Left ventricle myocardium inferior (tissue), 1 donor: ENCODE measurements around the gene PIK3CA. TPM values are rescaled to one million over a fixed set of nuclear protein-coding genes. Genes with fewer than 3 reads are reported as not detected.
"Not testable (repeated sequence)": the region's sequence is repeated elsewhere in the genome, so short reads cannot be mapped to it uniquely, and the experiment has no call there.

Experiments used
- DNase-seq: peaks from one replicate; pipeline ENCODE4 v3.0.0-alpha.2; 2020
- H3K27ac ChIP-seq: fragments of 200-600 bp; replicated peaks from 2 replicates; pipeline ENCODE4 v1.8.0; 2021
- H3K27me3 ChIP-seq: fragments of 200-600 bp; 2 replicates; pipeline ENCODE4 v1.8.0; 2021; ENCODE audit warnings: low read depth
- H3K36me3 ChIP-seq: fragments of 200-600 bp; 2 replicates; pipeline ENCODE4 v1.8.0; 2021
- H3K4me1 ChIP-seq: fragments of 200-600 bp; 2 replicates; pipeline ENCODE4 v1.8.0; 2021
- H3K4me3 ChIP-seq: fragments of 200-600 bp; 2 replicates; pipeline ENCODE4 v1.8.0; 2021; ENCODE audit warnings: mild to moderate bottlenecking, moderate library complexity
- H3K9me3 ChIP-seq: fragments of 200-600 bp; replicated peaks from 2 replicates; pipeline ENCODE4 v1.8.0; 2021
- intact Hi-C: fragments of 100-400 bp; cut with micrococcal nuclease; formaldehyde crosslinking; loops from one replicate; pipeline ENCODE4 v1.11.0; 2022
- total RNA-seq: library from RNA; stranded (reverse); fragmentation: NEBNext Ultra II Directional; extraction: Animal tissue kit (Norgen Biotek cat#: 25700); gene quantifications from one replicate; pipeline ENCODE4 v1.2.1, GENCODE V29; 2021
- TF ChIP-seq, protein P1 (sequence below): fragments of 200-600 bp; IDR thresholded peaks from 2 replicates; pipeline ENCODE4 v1.8.0; 2021; ENCODE audit warnings: antibody characterized with exemption, mild to moderate bottlenecking, borderline replicate concordance
- donor health status: DM: no; HTN: yes; CAD: no; lungs with severe emphysema.

PIK3CA gene
- total RNA-seq, 1 donor from 2014 or later, result 19.6 TPM

GRCh38 chr3:179196700-179197099, 48.5 kb downstream of the PIK3CA start:
- no peaks in the 10 kb centered on the region for H3K9me3 ChIP-seq
- no peak for DNase-seq
- H3K27ac ChIP-seq, result peak overlapping the region; percentile 13
- TF ChIP-seq, protein P1, sequence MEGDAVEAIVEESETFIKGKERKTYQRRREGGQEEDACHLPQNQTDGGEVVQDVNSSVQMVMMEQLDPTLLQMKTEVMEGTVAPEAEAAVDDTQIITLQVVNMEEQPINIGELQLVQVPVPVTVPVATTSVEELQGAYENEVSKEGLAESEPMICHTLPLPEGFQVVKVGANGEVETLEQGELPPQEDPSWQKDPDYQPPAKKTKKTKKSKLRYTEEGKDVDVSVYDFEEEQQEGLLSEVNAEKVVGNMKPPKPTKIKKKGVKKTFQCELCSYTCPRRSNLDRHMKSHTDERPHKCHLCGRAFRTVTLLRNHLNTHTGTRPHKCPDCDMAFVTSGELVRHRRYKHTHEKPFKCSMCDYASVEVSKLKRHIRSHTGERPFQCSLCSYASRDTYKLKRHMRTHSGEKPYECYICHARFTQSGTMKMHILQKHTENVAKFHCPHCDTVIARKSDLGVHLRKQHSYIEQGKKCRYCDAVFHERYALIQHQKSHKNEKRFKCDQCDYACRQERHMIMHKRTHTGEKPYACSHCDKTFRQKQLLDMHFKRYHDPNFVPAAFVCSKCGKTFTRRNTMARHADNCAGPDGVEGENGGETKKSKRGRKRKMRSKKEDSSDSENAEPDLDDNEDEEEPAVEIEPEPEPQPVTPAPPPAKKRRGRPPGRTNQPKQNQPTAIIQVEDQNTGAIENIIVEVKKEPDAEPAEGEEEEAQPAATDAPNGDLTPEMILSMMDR, result no peak
- no peak overlapping the region for H3K4me3 ChIP-seq
- peaks cover 15% of the 10 kb centered on the region for H3K36me3 ChIP-seq
- intact Hi-C loops, result no loop called here
- H3K4me1 ChIP-seq, result peaks cover 42% of the 10 kb centered on the region
- no peaks in the 10 kb centered on the region for H3K27me3 ChIP-seq

DNA sequence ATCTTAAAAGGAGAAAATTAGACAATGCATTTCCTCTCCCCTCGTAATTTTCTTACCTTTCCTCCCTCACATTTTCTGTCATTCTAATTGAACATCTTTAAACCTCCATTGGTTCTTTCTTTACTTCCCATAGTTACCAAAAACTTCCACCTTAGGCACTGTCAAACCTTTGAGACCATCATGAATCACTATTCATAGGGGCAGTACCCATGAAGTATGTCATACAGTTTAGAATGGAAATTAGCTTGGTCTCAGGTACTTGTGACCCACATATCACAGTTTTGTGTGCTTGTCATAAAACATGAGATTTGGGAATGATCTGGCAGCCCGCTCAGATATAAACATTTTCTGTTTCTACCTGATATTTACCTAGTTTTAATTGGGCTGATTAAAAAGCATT, 52.6 kb downstream of the PIK3CA start:
- H3K4me1 ChIP-seq, result peaks cover 9% of the 10 kb centered on the region
- H3K4me3 ChIP-seq, result no peak overlapping the region
- H3K27me3 ChIP-seq, result no peaks in the 10 kb centered on the region
- TF ChIP-seq, protein P1, result no peak
- intact Hi-C loops, result no loop called here
- H3K36me3 ChIP-seq, result peaks cover 43% of the 10 kb centered on the region
- no peaks in the 10 kb centered on the region for H3K9me3 ChIP-seq
- no peak for DNase-seq
- no peak overlapping the region for H3K27ac ChIP-seq

DNA sequence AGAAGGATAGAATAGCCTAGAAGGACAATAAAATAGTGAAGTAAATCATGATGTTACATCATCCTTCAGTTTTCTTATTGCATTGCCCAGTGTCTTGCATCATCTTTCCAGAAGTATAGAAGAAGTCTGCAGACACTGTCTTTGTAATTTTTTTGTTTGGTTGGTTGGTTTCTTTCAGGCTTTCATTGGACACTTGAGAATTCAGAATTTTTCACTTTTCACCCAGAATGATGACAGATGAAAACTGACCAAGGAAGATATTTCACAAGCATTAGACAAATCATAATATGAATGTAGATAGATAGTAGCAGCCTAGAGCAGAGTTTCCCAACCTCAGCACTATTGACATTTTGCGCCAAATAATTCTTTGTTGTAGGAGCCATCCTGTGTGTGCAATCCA, 67.4 kb downstream of the PIK3CA start:
- H3K4me1 ChIP-seq, H3K27ac ChIP-seq, DNase-seq, H3K4me3 ChIP-seq, intact Hi-C loops, H3K27me3 ChIP-seq, H3K9me3 ChIP-seq: not testable (repeated sequence)
- H3K36me3 ChIP-seq, result peaks cover 48% of the 10 kb centered on the region

- H3K4me1 ChIP-seq, intact Hi-C loops, H3K27me3 ChIP-seq: not testable (repeated sequence)
Measured at GRCh38 chr3:179218213-179218612, 70.1 kb downstream of the PIK3CA start.

DNA sequence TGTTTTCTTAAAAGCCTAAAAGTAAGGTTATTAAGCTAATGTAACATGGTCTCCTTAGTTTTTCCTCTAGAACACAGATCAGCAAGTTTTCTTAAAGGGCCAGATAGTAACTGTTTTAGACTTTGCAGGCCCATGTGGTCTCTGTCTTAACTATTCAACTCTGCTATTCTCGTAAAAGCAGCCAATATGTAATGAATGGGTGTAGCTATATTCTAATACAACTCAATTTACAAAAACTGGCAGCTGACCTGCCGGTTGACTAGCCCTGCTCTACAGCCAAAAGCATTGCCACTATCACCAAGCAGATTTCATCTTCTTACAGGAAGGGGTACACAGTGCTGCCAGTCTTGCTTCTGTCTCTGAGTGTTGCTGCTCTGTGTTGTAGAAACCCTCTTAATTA, 75.4 kb downstream of the PIK3CA start:
- DNase-seq, result no peak
- H3K36me3 ChIP-seq, result peaks cover 57% of the 10 kb centered on the region
- H3K4me1 ChIP-seq, result peaks cover 4% of the 10 kb centered on the region
- no peaks in the 10 kb centered on the region for H3K9me3 ChIP-seq
- TF ChIP-seq, protein P1, result no peak
- no peak overlapping the region for H3K4me3 ChIP-seq
- intact Hi-C loops, result no loop called here
- no peaks in the 10 kb centered on the region for H3K27me3 ChIP-seq
- no peak overlapping the region for H3K27ac ChIP-seq

More at GRCh38 chr3:179218213-179218612, 70.1 kb downstream of the PIK3CA start:
- H3K36me3 ChIP-seq, result peaks cover 46% of the 10 kb centered on the region
- not testable (repeated sequence) for H3K27ac ChIP-seq, H3K4me3 ChIP-seq, DNase-seq, H3K9me3 ChIP-seq

DNA sequence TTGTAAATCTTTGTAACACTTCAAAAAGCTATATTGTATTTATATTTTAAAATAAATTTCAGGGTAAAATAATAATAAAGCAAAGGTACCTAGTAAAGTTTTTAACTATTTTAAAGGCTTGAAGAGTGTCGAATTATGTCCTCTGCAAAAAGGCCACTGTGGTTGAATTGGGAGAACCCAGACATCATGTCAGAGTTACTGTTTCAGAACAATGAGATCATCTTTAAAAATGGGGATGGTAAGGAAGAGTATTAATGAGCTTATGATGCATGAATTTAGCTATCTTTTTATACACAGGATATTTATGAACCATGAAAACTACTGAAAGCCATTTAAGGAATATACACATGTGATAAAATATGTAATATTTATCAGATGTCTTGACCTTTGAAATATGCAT, 76.4 kb downstream of the PIK3CA start:
- Histone ChIP-seq H3K36me3 (peaks cover 61% of the 10 kb centered on the region), H3K9me3 (no peaks in the 10 kb centered on the region), H3K27ac (no peak overlapping the region), H3K4me3 (no peak overlapping the region), H3K27me3 (no peaks in the 10 kb centered on the region), H3K4me1 (peaks cover 4% of the 10 kb centered on the region)
- intact Hi-C loops, result no loop called here
- TF ChIP-seq, protein P1, result no peak
- DNase-seq, result no peak

DNA sequence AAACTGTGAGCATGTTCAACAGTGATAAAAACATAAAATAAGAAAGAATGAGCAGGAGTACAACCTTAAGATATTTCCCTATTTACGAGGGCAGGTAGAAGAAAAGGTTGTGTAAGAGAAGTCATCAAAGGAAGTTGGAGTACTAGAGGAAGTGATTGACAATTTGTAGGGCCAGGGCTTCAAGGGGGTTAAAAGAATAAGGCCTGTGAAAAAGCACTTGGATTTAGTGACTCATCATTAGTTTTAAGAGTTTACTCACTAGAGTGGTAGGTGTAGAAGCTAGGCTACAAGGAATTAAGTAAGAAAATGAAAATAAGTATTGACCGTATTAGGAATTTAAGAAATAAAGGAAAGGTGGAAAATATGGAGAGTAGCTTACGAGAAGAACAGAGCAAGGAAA, 79.2 kb downstream of the PIK3CA start:
- H3K36me3 ChIP-seq, result peaks cover 65% of the 10 kb centered on the region
- H3K4me3 ChIP-seq, result no peak overlapping the region
- intact Hi-C loops, result no loop called here
- no peaks in the 10 kb centered on the region for H3K27me3 ChIP-seq
- peaks cover 4% of the 10 kb centered on the region for H3K4me1 ChIP-seq
- TF ChIP-seq, protein P1, result no peak
- no peaks in the 10 kb centered on the region for H3K9me3 ChIP-seq
- DNase-seq, result no peak
- H3K27ac ChIP-seq, result no peak overlapping the region
